HG02852 (cell line): Measurements from ENCODE around the gene BID.
"Not testable (repeated sequence)": the region's sequence is repeated elsewhere in the genome, so short reads cannot be mapped to it uniquely, and the experiment has no call there.

Experiments used
- ATAC-seq: cut with Tn5 transposase; IDR thresholded peaks from one replicate; pipeline ENCODE4 v1.9.1; 2021; ENCODE audit warnings: mild to moderate bottlenecking, moderate library complexity; ENCODE audit not compliant: unreplicated experiment

Gene BID

DNA sequence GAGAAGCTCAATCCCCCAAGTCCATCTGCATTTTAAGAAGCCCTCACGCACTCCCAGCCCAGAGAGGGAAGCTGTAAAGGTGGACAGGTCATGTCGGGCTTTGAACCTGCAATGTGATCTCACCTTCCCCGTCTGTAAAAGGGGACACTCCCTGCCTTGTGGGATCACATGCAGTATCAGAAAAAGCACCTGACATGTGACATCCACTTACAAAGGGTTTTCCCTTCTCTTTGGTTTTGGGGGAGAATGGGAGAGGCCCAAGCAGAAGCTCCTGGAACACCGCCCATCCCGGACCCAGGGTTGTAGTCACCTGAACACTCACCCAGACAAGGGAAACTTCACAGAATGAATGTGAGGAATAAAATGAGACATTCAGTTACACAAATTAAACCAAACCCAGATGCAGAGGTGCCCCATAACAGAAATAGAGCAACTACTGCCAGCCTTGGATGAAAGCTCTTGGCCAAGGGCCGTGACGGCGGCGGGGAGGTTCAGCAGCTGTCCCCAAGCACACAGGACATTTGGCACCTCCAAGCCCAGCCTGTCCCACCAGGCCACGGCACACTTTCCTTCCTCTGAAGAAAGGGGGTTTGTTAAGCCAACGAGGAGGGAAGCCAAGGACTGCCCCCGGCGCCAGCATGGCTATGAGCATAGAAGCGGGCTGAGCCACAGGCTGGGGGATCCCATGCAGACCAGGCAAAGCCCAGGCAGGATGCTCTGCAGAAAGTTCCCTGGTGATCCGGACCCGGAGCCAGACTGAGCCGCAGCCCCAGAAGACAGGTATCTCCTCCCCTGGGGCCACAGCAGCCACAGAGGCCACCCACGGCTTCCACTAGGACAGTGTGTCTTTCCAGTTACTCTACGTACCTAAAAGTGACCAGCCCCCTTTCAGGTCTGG lies 3.8 kb downstream of the BID start:
- no peak for ATAC-seq

DNA sequence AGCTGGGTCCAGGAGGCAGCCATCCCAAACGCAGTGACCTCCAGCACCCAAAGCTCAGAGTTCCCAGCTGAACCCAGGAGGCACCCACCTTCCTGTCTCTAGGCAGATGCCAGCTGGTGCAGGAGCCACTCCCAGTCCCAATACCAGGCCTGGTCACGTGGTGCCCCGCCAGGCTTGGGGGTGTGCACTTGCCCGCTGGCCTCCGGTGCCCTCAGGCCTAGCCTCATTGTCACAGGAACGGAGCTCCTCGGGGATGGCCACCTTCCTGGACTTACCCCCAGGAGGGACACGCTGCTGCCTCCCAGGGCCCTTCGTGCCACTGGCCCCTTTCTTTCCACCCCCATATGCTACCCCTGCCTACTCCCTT lies 4.6 kb downstream of the BID start:
- no peak for ATAC-seq

GRCh38 chr22:17769013-17769715 lies 5.1 kb downstream of the BID start:
- ATAC-seq = no peak

DNA sequence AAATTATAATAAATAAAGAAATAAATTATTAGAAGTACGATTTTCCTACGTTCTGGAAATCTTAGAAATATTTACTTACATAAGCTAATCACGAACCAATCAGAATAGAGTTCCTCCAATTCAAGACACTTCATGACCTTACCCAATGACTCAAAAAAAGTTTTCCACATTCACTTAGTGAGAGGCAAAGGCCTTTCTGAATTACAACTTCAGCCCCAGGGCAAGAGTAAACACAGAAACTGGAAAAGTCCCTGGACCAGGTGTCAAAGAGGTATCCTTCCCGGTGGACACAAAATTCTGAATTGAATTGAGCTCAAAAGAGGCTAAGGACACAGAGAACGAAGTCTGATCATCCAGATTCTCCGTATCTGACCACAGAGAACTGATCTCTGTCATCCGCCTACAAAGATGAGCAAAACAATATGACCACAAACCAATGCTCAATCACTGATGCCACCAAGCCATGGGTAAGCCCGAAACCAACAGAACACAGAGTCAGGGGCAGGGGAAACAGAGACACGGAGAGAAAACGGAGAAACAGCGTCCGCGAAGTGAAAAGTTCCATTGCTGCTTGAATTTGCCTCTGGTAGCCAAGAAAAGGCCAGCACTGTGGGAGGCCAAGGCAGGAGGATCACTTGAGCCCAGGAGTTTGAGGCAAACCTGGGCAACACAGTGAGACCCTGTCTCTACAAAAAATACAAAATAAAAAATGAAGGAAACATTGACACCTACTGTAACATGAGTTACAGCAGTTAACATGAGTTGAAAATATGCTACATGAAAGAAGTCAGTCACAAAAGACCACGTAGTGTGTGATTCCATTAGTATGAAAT lies 6.8 kb downstream of the BID start:
- ATAC-seq = peak; percentile 77

- not testable (repeated sequence) for ATAC-seq
These were observed 9.4 kb downstream of the BID start for GRCh38 chr22:17764852-17765251.

DNA sequence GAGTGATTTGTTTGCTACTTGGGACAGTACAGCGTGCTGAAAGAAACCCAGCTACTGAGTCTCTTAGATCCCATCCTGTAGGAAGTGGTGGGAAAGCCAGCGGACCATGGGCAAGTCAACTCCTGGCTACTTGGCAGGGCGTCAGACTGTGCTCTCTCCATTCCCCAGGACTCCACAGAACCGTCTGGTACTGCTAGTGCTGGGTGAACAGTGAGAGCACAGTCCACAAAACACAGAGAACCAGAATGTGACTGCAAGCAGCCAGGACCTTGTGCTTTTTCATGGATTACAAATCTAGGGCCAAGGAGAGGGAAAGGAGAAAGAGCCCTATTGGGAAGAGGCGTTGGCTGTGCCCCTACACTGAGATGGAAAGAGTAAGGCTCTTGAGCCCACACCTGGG lies 10.2 kb downstream of the BID start:
- no peak for ATAC-seq

DNA sequence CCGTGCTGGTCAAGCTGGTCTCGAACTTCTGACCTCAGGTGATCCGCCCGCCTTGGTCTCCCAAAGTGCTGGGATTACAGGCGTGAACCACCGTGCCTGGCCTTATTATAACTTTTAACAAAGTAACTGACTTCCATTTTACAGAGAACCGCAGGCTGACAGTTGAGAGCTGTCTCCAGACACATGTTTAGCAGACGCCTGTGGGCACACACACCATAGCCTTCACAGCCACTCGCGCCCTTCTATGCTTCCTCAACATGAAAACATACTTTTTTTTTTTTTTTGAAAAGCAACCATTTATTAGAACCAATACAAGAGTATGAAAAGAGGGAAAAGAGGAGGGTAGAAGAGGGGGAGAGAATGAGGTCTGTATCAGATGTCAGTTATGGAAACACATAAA lies 10.8 kb downstream of the BID start:
- ATAC-seq = not testable (repeated sequence)

GRCh38 chr22:17761138-17761488 lies 13.2 kb downstream of the BID start:
- no peak for ATAC-seq

GRCh38 chr22:17754233-17754925 lies 19.9 kb downstream of the BID start:
- ATAC-seq = no peak

GRCh38 chr22:17753401-17753989 lies 20.8 kb downstream of the BID start:
- no peak for ATAC-seq

DNA sequence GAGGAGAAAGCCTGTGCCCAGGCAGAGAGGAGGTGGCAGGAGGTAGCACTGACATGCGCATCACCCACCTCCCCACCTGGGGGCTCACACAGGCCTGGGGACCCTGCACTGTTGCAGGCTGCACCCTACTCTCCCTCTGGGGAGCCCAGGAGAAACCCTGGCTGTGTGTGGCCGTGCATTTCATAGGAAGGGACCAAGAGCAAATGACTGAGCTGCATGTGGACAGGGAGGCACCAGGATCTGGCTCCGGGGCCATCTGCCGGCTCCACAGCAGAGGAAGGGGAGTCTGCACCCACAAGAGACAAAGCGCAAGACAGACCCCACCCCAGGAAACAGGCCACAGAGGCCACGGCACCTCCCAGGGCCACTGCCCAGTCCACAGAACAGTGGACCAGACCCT lies 22.7 kb downstream of the BID start:
- no peak for ATAC-seq

GRCh38 chr22:17749605-17750395 lies 24.5 kb downstream of the BID start:
- ATAC-seq = no peak

GRCh38 chr22:17748555-17749353 lies 25.5 kb downstream of the BID start:
- no peak for ATAC-seq

DNA sequence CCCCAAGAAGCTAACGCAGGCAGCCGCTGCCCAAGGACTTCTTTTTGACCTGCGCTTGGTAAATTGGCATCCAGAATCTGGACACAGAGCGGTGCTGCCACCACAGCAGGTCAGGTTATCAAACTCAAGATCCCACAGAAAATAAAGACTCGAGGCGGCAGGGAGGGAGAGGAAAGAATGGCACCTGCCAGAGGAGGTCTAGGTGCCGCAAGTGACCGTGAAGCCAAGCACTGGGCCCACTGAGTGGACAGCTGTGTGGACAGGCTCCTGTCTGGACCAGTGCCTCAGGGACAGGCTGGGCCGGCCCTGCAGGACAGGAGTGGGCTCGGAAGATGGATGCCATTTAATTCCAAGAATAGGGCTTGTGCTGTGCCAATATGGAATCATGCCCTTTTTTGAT lies 27.4 kb downstream of the BID start:
- no peak for ATAC-seq

GRCh38 chr22:17744430-17744829 lies 29.8 kb downstream of the BID start:
- ATAC-seq = no peak

DNA sequence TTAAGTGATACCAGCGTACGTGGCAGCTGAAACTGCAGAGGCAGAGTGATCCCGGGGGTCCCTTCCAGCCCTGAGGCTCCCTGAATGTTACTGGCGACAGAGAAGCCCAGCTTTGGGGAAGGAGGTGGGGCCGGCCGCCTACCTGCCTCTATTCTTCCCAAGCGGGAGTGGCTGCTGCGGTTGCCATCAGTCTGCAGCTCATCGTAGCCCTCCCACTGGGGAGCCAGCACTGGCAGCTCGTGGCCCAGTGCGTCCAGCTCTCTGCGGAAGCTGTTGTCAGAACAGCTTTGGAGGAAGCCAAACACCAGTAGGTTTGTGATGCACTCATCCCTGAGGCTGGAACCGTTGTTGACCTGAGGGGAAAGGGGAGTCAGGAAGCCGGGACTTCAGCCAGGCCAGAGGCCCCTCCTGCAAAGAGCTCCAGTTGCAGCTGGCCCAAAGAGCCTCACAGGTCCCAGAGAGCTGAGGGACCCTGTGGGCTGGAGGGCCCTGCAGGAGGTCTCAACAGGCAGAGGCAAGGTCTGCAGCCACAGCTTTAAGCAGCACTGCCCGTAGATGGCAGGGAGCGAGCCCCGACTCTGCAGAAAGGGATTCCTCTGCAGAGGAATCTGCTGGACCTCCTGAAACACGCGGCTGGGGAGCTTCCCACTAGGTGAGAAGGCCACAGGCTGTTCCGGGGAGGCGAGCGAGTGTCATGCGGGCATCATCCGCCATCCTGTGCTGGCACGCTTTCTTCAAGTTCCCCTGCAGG lies 30.4 kb downstream of the BID start:
- ATAC-seq = no peak

GRCh38 chr22:17742527-17742902 lies 31.8 kb downstream of the BID start:
- ATAC-seq = peak; percentile 64

GRCh38 chr22:17741866-17742526 lies 32.3 kb downstream of the BID start:
- no peak for ATAC-seq
